Psoas muscle (tissue), 8 donors: ENCODE results near the gene EXD3. TPM values are rescaled to one million over a fixed set of nuclear protein-coding genes. Genes with fewer than 3 reads are reported as not detected.
"Not testable (repeated sequence)": the region's sequence is repeated elsewhere in the genome, so short reads cannot be mapped to it uniquely, and the experiment has no call there.

Experiments used
- ATAC-seq, 4 donors: fragments of 200-7000 bp; cut with Tn5 transposase; one replicate each; pipeline ENCODE4 v1.9.1; 2020; ENCODE audit warnings: moderate library complexity in 3 of 4, mild to moderate bottlenecking in 2 of 4
- DNase-seq, 2 donors: peaks; one replicate each; pipeline ENCODE4 v3.0.0-alpha.2; 2020
- H3K27ac ChIP-seq: fragments of 200-600 bp; one replicate; pipeline ENCODE4 v1.8.0; 2022
- H3K27me3 ChIP-seq, 3 donors: fragments of 200-600 bp in 1 of 3; one replicate each; pipeline versions ENCODE4 v1.6.1 to v1.8.0; 2013 to 2022; ENCODE audit warnings: low read length in 2 of 3, mild to moderate bottlenecking in 2 of 3, moderate library complexity in 1 of 3; ENCODE audit not compliant: insufficient read depth in 3 of 3
- H3K36me3 ChIP-seq, 2 donors: fragments of 200-600 bp in 1 of 2; one replicate each; pipeline versions ENCODE4 v1.6.1 to v1.8.0; 2013 to 2022; ENCODE audit warnings: low read depth in 1 of 2, mild to moderate bottlenecking in 1 of 2, moderate library complexity in 1 of 2; ENCODE audit not compliant: insufficient read depth in 1 of 2
- H3K4me1 ChIP-seq: fragments of 200-600 bp; one replicate; pipeline ENCODE4 v1.8.0; 2022
- H3K4me3 ChIP-seq: fragments of 200-600 bp; one replicate; pipeline ENCODE4 v1.8.0; 2022; ENCODE audit warnings: mild to moderate bottlenecking
- H3K9me3 ChIP-seq: fragments of 200-600 bp; one replicate; pipeline ENCODE4 v1.8.0; 2022
- WGBS, 3 donors: extraction: QIAGEN DNeasy Blood & Tissue Kit; methylation state at CpG; one replicate each; pipeline versions ENCODE4 v1.1.6 to v1.1.7; 2013; 5-methylcytosine and 5-hydroxymethylcytosine counted together
- intact Hi-C, 2 donors: fragments of 100-400 bp; cut with DNase I; formaldehyde crosslinking; loops; one replicate each; pipeline versions ENCODE4 v1.11.0 to v1.14.2; 2022
- polyA plus RNA-seq, 3 donors: library from polyadenylated mRNA; stranded (reverse); fragments of 200-250 nt; gene quantifications; one replicate each; pipeline ENCODE4 v1.2.3, GENCODE V29; 2013
- total RNA-seq, 4 donors: library from RNA; stranded (reverse); fragmentation: NEBNext Ultra II Directional in 2 of 4; extraction: Animal tissue kit (Norgen Biotek cat#: 25700) in 2 of 4; gene quantifications; one replicate each; pipeline versions ENCODE4 v1.2.1 to v1.2.4, GENCODE V29; 2021 to 2023
- TF ChIP-seq, protein P1 (sequence below): fragments of 200-600 bp; IDR thresholded peaks from one replicate; pipeline ENCODE4 v1.8.0; 2022; ENCODE audit warnings: antibody characterized with exemption
- donor health status: healthy with polysubstance abuse.
- donor health status: DM: no; HTN: no; CAD: no; lungs with moderate emphysema.
- donor health status: Bipolar disorder and iron deficiency.
- donor health status: healthy.
- donor health status: DM: yes; HTN: yes; CAD: no.
- donor health status: DM: no; HTN: no; CAD: no.
- donor health status: DM: no; HTN: no; CAD: no.
- donor health status: DM: yes; HTN: yes; CAD: no.

EXD3 gene
- total and polyA plus RNA-seq, 7 donors: 5.7 to 11.2 (median 9.4) TPM

DNA sequence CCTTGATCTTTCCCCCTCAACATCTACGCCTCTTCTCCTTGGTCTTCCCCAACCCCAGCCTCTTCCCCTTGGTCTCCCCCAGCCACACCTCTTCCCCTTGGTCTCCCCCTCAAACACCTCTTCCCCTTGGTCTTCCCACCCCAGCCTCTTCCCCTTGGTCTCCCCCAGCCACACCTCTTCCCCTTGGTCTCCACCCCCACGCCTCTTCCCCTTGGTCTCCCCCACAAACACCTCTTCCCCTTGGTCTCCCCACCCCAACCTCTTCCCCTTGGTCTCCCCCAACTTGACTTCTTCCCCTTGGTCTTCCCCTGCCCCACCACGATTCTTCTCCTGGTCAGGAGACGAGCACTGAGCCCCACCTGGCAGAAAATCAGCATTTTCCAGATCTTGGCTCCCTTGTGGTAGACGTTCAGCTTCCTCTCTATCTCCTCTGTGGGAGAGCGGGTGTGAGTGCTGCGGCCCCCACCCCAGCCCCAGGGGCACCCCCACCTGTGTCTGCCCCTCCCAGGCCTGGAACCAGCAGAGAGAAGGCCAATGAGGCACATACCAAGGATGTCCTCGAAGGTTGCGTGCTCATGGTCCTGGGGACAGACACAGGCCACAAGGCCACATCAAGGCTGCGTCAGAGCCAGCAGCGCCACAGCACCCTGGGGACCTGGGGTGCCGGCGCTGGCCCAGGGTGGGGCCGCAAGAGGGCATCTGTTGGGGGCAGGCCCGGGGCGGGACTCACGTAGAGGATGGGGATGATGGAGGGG, 29.2 kb upstream of the EXD3 start:
- no peaks in the 10 kb centered on the region for H3K27me3 ChIP-seq
- DNase-seq (peak; percentile 23 to 58), ATAC-seq (no peak)
- intact Hi-C loops: no loop called here
- H3K4me1 ChIP-seq: no peaks in the 10 kb centered on the region
- peaks cover 0 to 46% of the 10 kb centered on the region in 2 donors for H3K36me3 ChIP-seq
- no peak overlapping the region for H3K27ac ChIP-seq
- TF ChIP-seq, protein P1, sequence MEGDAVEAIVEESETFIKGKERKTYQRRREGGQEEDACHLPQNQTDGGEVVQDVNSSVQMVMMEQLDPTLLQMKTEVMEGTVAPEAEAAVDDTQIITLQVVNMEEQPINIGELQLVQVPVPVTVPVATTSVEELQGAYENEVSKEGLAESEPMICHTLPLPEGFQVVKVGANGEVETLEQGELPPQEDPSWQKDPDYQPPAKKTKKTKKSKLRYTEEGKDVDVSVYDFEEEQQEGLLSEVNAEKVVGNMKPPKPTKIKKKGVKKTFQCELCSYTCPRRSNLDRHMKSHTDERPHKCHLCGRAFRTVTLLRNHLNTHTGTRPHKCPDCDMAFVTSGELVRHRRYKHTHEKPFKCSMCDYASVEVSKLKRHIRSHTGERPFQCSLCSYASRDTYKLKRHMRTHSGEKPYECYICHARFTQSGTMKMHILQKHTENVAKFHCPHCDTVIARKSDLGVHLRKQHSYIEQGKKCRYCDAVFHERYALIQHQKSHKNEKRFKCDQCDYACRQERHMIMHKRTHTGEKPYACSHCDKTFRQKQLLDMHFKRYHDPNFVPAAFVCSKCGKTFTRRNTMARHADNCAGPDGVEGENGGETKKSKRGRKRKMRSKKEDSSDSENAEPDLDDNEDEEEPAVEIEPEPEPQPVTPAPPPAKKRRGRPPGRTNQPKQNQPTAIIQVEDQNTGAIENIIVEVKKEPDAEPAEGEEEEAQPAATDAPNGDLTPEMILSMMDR: no peak
- H3K4me3 ChIP-seq: no peak overlapping the region
- 89 to 93% (median 92%) methylated on average over 17 of the region's 17 CpGs for WGBS, 3 donors
- H3K9me3 ChIP-seq: no peaks in the 10 kb centered on the region

DNA sequence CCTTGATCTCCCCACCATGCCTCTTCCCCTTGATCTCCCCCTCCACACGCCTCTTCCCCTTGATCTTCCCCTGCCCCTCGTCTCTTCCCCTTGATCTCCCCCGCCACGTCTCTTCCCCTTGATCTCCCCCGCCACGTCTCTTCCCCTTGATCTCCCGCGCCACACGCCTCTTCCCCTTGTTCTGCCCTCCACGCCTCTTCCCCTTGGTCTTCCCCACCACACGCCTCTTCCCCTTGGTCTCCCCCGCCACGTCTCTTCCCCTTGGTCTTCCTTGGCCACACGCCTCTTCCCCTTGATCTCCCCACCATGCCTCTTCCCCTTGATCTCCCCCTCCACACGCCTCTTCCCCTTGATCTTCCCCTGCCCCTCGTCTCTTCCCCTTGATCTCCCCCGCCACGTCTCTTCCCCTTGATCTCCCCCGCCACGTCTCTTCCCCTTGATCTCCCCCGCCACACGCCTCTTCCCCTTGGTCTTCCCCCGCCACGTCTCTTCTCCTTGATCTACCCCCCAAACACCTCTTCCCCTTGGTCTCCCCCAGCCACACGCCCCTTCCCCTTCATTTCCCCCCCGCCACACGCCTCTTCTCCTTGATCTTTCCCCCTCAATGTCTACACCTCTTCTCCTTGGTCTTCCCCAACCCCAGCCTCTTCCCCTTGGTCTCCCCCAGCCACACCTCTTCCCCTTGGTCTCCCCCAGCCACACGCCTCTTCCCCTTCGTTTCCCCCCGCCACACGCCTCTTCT, 28.5 kb upstream of the EXD3 start:
- H3K4me1 ChIP-seq, H3K9me3 ChIP-seq, H3K27ac ChIP-seq, H3K27me3 ChIP-seq, intact Hi-C loops, ATAC-seq, H3K4me3 ChIP-seq: not testable (repeated sequence)
- WGBS, 3 donors: 86 to 97% (median 94%) methylated on average over 9 to 11 of the region's 31 CpGs
- peak in 1 of 2 donors; percentile 21 for DNase-seq
- H3K36me3 ChIP-seq: peaks cover 0 to 38% of the 10 kb centered on the region in 2 donors

- H3K4me1 ChIP-seq, H3K9me3 ChIP-seq, ATAC-seq, H3K27ac ChIP-seq, H3K27me3 ChIP-seq, intact Hi-C loops, H3K4me3 ChIP-seq: not testable (repeated sequence)
- peak; percentile 8 to 45 for DNase-seq
- H3K36me3 ChIP-seq: peaks cover 0 to 31% of the 10 kb centered on the region in 2 donors
- WGBS, 3 donors: 92 to 97% (median 93%) methylated on average over 21 to 22 of the region's 24 CpGs
Observed at GRCh38 chr9:137450539-137451222, 27.7 kb upstream of the EXD3 start.

DNA sequence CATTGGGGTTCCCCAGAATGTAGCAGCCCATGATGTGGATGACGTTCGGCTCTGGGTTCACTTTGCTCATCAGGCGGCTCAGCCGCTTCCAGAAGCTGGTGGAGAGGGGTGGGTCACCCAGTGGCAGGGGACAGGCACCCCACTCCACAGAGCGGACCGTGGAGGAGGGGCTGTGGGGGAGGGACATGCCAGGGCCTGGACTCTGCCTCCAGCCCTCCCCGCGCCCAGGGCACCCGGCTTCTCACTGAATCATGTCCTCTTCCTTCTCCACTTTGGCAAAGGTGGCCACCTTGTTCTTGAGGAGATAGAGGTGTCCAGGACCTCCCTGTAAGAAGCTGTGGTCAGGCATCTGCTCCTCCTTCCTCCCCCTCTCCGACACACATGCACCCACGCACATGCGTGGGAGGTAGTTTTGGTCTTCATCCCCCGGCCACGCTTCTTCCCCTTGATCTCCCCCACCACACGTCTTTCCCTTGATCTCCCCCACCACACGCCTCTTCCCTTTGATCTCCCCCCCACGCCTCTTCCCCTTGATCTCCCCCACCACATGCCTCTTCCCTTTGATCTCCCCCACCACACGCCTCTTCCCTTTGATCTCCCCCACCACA, 27.1 kb upstream of the EXD3 start:
- ATAC-seq: no peak
- Histone ChIP-seq H3K4me3 (no peak overlapping the region), H3K27me3 (no peaks in the 10 kb centered on the region), H3K4me1 (peaks cover 2% of the 10 kb centered on the region), H3K27ac (no peak overlapping the region), H3K36me3 (peaks cover 0 to 26% of the 10 kb centered on the region in 2 donors), H3K9me3 (no peaks in the 10 kb centered on the region)
- intact Hi-C loops: no loop called here
- TF ChIP-seq, protein P1: no peak
- WGBS, 3 donors: 92 to 93% (median 93%) methylated on average over 17 to 18 of the region's 18 CpGs
- DNase-seq: peak in 1 of 2 donors; percentile 51

- WGBS, 3 donors: 84 to 87% (median 87%) methylated on average over 36 of the region's 36 CpGs
- Histone ChIP-seq H3K9me3 (no peaks in the 10 kb centered on the region), H3K4me3 (no peak overlapping the region), H3K27ac (no peak overlapping the region), H3K27me3 (no peaks in the 10 kb centered on the region), H3K36me3 (peaks cover 0 to 25% of the 10 kb centered on the region in 2 donors), H3K4me1 (peaks cover 3% of the 10 kb centered on the region)
- DNase-seq: peak in 1 of 2 donors; percentile 42
- no peak for ATAC-seq
- intact Hi-C loops: no loop called here
- TF ChIP-seq, protein P1: no peak
Observed at GRCh38 chr9:137449081-137449844, 26.3 kb upstream of the EXD3 start.
